Measurements from ENCODE around the gene CADM4. TPM values are rescaled to one million over a fixed set of nuclear protein-coding genes. Genes with fewer than 3 reads are reported as not detected.
"Not testable (repeated sequence)": the region's sequence is repeated elsewhere in the genome, so short reads cannot be mapped to it uniquely, and the experiment has no call there.

CADM4 gene
- total and polyA plus RNA-seq, 2 experiments from 2014 or later: 16.6 to 22.7 TPM

DNA sequence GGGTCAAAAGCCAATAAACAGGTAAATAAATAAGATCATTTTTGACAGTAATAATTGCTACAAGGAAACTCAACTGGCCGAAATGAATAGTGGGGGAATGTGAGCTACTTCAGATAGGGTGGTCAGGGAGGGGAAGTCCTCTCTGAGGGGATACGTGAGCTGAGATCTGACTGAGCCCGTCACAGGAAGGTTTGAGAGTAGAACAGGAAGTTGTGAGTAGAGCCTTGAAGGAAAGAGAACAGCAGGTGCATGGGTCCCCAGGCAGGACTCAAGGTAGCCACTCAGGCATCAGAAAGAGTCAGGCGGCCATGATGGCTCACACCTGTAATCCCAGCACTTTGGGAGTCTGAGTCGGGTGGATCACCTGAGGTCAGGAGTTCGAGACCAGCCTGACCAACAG, 50.0 kb downstream of the CADM4 start:
- H3K27ac ChIP-seq: no peak overlapping the region
- no peaks in the 10 kb centered on the region for H3K27me3 ChIP-seq
- peaks cover 10% of the 10 kb centered on the region for H3K4me1 ChIP-seq (ENCODE audit: insufficient read depth)
- WGBS (ENCODE audit: low lambda C conversion rate, missing lambda C conversion rate): 92% methylated on average over 6 of the region's 6 CpGs
- no peak overlapping the region for H3K4me3 ChIP-seq
- H3K9me3 ChIP-seq (ENCODE audit: low read depth): no peaks in the 10 kb centered on the region
- H2AFZ ChIP-seq: no peak overlapping the region
- H3K79me2 ChIP-seq: peaks cover 25% of the 10 kb centered on the region
- no peak for TF ChIP-seq EZH2 (IDR thresholded peaks at IDR 0.05; ENCODE audit: borderline replicate concordance)
- TF ChIP-seq CTCF (IDR thresholded peaks at IDR 0.05; ENCODE audit: poor library complexity): no peak
- no peak for TF ChIP-seq EZH2phosphoT487 (IDR thresholded peaks at IDR 0.05; ENCODE audit: low read depth, severe bottlenecking, unreplicated experiment)
- H3K9me2 ChIP-seq (replicated peaks; ENCODE audit: insufficient read depth): no peaks in the 10 kb centered on the region
- no peak for DNase-seq (ENCODE audit: low spot score)
- H3K4me2 ChIP-seq: no peak overlapping the region
- H3K36me3 ChIP-seq (replicated peaks; ENCODE audit: insufficient read depth, low read depth): no peaks in the 10 kb centered on the region
- peaks cover 6% of the 10 kb centered on the region for H4K20me1 ChIP-seq (ENCODE audit: insufficient read depth, poor library complexity, severe bottlenecking)

GRCh38 chr19:43589277-43589676, 50.4 kb downstream of the CADM4 start:
- TF ChIP-seq CTCF (IDR thresholded peaks at IDR 0.05; ENCODE audit: poor library complexity) (no peak), EZH2phosphoT487 (IDR thresholded peaks at IDR 0.05; ENCODE audit: low read depth, severe bottlenecking, unreplicated experiment) (no peak), EZH2 (IDR thresholded peaks at IDR 0.05; ENCODE audit: borderline replicate concordance) (no peak)
- Histone ChIP-seq H4K20me1 (ENCODE audit: insufficient read depth, poor library complexity, severe bottlenecking) (peaks cover 2% of the 10 kb centered on the region), H3K27me3 (no peaks in the 10 kb centered on the region), H2AFZ (no peak overlapping the region), H3K4me3 (no peak overlapping the region), H3K27ac (no peak overlapping the region), H3K9me3 (ENCODE audit: low read depth) (no peaks in the 10 kb centered on the region), H3K36me3 (replicated peaks; ENCODE audit: insufficient read depth, low read depth) (no peaks in the 10 kb centered on the region), H3K9me2 (replicated peaks; ENCODE audit: insufficient read depth) (no peaks in the 10 kb centered on the region), H3K4me1 (ENCODE audit: insufficient read depth) (peaks cover 7% of the 10 kb centered on the region), H3K79me2 (peaks cover 21% of the 10 kb centered on the region), H3K4me2 (no peak overlapping the region)
- 96% methylated on average over 5 of the region's 5 CpGs for WGBS (ENCODE audit: low lambda C conversion rate, missing lambda C conversion rate)
- DNase-seq (ENCODE audit: low spot score): no peak

DNA sequence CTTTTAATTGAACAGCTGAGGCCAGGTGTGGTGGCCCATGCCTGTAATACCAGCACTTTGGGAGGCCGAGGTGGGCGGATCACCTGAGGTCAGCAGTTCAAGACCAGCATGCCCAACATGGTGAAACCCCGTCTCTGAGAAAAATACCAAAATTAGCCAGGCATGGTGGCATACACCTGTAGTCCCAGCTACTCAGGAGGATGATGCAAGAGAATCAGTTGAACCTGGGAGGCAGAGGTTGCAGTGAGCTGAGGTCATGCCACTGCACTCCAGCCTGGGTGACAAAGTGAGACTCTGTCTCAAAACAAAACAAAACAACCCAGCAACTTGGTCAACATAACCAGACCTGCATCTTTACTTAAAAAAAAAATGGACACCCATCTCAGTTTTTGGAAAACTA, 52.6 kb downstream of the CADM4 start:
- not testable (repeated sequence) for H3K36me3 ChIP-seq (replicated peaks; ENCODE audit: insufficient read depth, low read depth); H3K4me3 ChIP-seq; H3K9me2 ChIP-seq (replicated peaks; ENCODE audit: insufficient read depth); H4K20me1 ChIP-seq (ENCODE audit: insufficient read depth, poor library complexity, severe bottlenecking); H3K4me1 ChIP-seq (ENCODE audit: insufficient read depth); H3K9me3 ChIP-seq (ENCODE audit: low read depth); H3K4me2 ChIP-seq; H2AFZ ChIP-seq; H3K27me3 ChIP-seq; H3K79me2 ChIP-seq; DNase-seq (ENCODE audit: low spot score); H3K27ac ChIP-seq
- 98% methylated on average over 3 of the region's 3 CpGs for WGBS (ENCODE audit: low lambda C conversion rate, missing lambda C conversion rate)

DNA sequence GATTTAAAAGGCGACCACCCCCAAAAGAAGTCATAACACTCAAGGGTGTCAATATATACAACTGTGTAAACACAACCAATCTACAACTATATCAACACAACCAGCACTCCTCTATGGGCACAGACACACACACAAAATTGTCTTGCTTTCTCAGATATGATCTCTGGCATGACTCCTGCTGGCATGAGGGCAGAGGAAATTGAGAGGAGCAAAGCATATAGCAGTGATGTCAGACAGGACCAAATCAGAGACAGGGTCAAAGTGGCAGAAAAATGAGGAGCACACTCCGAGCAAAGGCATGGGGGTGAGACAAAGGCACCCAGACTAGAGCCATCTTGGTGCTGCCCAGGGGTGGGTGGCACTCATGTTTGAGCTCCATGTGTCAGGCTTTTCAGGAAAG, 53.3 kb downstream of the CADM4 start:
- no peaks in the 10 kb centered on the region for H3K4me1 ChIP-seq (ENCODE audit: insufficient read depth)
- H2AFZ ChIP-seq: no peak overlapping the region
- 82% methylated on average over 2 of the region's 2 CpGs for WGBS (ENCODE audit: low lambda C conversion rate, missing lambda C conversion rate)
- no peak overlapping the region for H3K27ac ChIP-seq
- no peaks in the 10 kb centered on the region for H3K79me2 ChIP-seq
- no peaks in the 10 kb centered on the region for H3K36me3 ChIP-seq (replicated peaks; ENCODE audit: insufficient read depth, low read depth)
- no peak overlapping the region for H3K4me2 ChIP-seq
- TF ChIP-seq EZH2 (IDR thresholded peaks at IDR 0.05; ENCODE audit: borderline replicate concordance) (no peak), EZH2phosphoT487 (IDR thresholded peaks at IDR 0.05; ENCODE audit: low read depth, severe bottlenecking, unreplicated experiment) (no peak), CTCF (IDR thresholded peaks at IDR 0.05; ENCODE audit: poor library complexity) (no peak)
- no peaks in the 10 kb centered on the region for H3K9me2 ChIP-seq (replicated peaks; ENCODE audit: insufficient read depth)
- DNase-seq (ENCODE audit: low spot score): no peak
- no peaks in the 10 kb centered on the region for H3K9me3 ChIP-seq (ENCODE audit: low read depth)
- H3K27me3 ChIP-seq: no peaks in the 10 kb centered on the region
- no peak overlapping the region for H3K4me3 ChIP-seq
- no peaks in the 10 kb centered on the region for H4K20me1 ChIP-seq (ENCODE audit: insufficient read depth, poor library complexity, severe bottlenecking)
